Measurements from ENCODE around the gene NOS1AP.

Gene NOS1AP

GRCh38 chr1:162253790-162254189, 184.3 kb downstream of the NOS1AP start:
- DNase-seq (ENCODE audit: low read depth in 2 of 2) = no peak

DNA sequence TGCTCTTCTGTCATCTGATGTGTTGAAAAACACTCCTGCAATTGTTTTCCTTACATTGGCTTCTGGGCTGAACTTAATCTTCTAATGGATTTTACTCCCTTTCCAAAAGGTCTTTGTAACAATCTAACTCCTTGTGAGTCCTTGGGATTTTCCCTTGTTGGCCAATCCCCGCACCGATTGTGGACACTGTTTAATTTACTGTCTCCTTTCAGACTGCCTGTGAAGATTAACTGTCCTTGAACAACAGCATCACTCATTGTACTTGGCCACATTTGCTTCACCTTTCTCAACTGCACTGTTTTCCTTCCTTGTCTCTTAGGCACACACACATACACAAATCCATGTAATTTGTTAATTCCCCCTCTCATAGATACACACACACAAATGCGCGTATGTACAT, 186.8 kb downstream of the NOS1AP start:
- no peak for DNase-seq (ENCODE audit: low read depth in 2 of 2)

GRCh38 chr1:162258394-162258793, 188.9 kb downstream of the NOS1AP start:
- DNase-seq (ENCODE audit: low read depth in 2 of 2) = no peak

- DNase-seq (ENCODE audit: low read depth in 2 of 2) = no peak
Measured at GRCh38 chr1:162259894-162260455, 190.5 kb downstream of the NOS1AP start.

- DNase-seq (ENCODE audit: low read depth in 2 of 2) = no peak
Measured at GRCh38 chr1:162264108-162264507, 194.6 kb downstream of the NOS1AP start.

GRCh38 chr1:162265983-162266382, 196.5 kb downstream of the NOS1AP start:
- no peak for DNase-seq (ENCODE audit: low read depth in 2 of 2)

DNA sequence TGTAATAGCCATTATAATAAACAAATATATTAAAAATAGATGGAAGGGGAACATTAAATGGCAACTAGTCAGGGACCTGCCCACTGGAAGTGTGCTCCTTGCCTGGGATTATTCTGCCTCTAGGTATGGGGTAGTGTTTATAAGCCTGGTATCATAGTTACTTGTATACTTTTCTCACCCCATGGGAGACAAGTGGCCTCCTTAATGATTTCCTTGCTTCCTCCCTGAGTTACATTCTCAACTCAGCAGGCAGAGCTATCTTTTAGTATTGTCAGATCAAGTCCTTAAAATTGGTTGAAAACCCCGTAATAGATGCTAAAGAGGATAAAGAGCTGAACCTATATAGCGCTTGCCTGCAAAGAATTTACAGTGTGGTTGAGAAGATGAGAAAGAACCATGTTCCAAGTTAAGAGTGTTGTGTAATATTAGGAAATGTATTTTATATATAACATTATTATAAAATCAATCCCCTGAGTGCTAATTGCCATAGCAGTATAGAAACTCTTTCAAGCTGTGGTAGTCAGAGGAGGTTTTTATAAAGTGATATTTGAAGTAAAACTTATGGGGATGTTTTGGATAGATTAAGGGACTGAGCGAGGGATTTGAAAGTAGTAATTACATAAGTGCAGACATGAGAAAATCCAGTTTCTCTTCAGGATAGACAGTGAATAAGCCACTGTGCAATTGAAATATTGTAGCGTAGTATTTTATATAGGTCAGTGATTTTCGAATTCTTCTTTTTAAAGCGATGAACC, 200.7 kb downstream of the NOS1AP start:
- no peak for DNase-seq (ENCODE audit: low read depth in 2 of 2)

DNA sequence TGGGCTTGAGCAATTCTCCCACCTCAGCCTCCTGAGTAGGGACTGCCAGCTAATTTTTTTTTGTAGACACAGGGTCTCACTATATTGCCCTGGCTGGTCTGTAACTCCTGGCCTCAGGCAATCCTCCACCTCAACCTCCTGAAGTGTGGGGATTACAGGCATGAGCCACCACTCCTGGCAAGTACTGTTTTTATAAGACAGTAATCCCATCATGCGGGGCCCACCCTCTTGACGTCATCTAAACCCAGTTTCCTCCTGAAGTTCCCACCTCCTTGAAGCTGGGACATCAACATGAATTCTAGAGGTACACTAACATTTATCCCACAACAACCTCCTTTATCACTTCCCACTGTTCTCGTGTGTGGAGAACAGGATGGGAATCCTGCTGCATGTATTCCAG, 202.5 kb downstream of the NOS1AP start:
- DNase-seq (ENCODE audit: low read depth in 2 of 2) = no peak

GRCh38 chr1:162272419-162272818, 202.9 kb downstream of the NOS1AP start:
- no peak for DNase-seq (ENCODE audit: low read depth in 2 of 2)

GRCh38 chr1:162275622-162276175, 206.2 kb downstream of the NOS1AP start:
- DNase-seq (ENCODE audit: low read depth in 2 of 2) = no peak

GRCh38 chr1:162276493-162276892, 207.0 kb downstream of the NOS1AP start:
- DNase-seq (ENCODE audit: low read depth in 2 of 2) = no peak

DNA sequence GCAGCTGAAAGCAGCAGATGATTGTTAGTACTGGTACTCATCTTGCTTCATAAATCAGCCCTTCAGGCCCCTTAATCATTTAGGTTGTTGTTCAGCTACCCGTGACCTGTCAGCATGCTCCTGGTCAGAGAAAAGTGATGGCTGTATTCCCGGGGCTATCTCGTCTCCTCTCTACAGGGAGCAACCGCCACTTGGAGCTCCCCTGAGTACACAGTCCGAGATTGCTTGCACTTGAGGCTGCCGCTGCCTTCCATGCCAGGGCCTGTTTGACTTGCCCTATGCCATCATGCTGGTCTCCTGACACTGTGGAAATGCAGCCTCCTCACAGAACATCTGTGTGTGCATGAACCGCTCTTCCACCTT, 209.6 kb downstream of the NOS1AP start:
- DNase-seq (ENCODE audit: low read depth in 2 of 2) = no peak

- DNase-seq (ENCODE audit: low read depth in 2 of 2) = no peak
Measured at GRCh38 chr1:162281426-162281825, 211.9 kb downstream of the NOS1AP start.

GRCh38 chr1:162283657-162284056, 214.2 kb downstream of the NOS1AP start:
- no peak for DNase-seq (ENCODE audit: low read depth in 2 of 2)

GRCh38 chr1:162284206-162284955, 214.9 kb downstream of the NOS1AP start:
- no peak for DNase-seq (ENCODE audit: low read depth in 2 of 2)

- no peak for DNase-seq (ENCODE audit: low read depth in 2 of 2)
Measured at GRCh38 chr1:162285149-162285561, 215.7 kb downstream of the NOS1AP start.

GRCh38 chr1:162291000-162291399, 221.5 kb downstream of the NOS1AP start:
- DNase-seq (ENCODE audit: low read depth in 2 of 2) = no peak

- no peak for DNase-seq (ENCODE audit: low read depth in 2 of 2)
Measured at GRCh38 chr1:162292422-162292849, 222.9 kb downstream of the NOS1AP start.

GRCh38 chr1:162293073-162293692, 223.7 kb downstream of the NOS1AP start:
- DNase-seq (ENCODE audit: low read depth in 2 of 2) = no peak

DNA sequence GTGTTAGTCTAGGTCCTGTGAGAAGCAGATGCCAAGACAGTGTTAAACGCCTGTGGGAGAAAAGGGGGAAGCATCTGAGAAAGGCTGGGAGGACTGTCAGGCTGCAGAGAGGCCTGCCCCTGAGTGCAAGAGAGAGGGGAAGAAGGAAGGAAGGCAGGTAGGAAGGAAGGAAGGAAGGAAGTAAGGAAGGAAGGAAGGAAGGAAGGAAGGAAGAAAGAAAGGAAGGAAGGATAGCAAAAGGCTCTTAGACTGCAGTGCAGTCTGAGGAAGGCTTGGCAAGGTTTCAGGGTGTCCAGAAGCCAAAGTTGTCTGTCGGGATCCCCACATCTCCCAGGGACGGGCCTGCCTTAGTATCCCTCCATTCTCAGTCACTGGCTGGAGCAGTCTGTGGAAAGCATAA, 224.5 kb downstream of the NOS1AP start:
- no peak for DNase-seq (ENCODE audit: low read depth in 2 of 2)

GRCh38 chr1:162297208-162297607, 227.7 kb downstream of the NOS1AP start:
- DNase-seq (ENCODE audit: low read depth in 2 of 2) = no peak

GRCh38 chr1:162298266-162298665, 228.8 kb downstream of the NOS1AP start:
- no peak for DNase-seq (ENCODE audit: low read depth in 2 of 2)
